ENCODE measurements around the gene HINT3.

DNA sequence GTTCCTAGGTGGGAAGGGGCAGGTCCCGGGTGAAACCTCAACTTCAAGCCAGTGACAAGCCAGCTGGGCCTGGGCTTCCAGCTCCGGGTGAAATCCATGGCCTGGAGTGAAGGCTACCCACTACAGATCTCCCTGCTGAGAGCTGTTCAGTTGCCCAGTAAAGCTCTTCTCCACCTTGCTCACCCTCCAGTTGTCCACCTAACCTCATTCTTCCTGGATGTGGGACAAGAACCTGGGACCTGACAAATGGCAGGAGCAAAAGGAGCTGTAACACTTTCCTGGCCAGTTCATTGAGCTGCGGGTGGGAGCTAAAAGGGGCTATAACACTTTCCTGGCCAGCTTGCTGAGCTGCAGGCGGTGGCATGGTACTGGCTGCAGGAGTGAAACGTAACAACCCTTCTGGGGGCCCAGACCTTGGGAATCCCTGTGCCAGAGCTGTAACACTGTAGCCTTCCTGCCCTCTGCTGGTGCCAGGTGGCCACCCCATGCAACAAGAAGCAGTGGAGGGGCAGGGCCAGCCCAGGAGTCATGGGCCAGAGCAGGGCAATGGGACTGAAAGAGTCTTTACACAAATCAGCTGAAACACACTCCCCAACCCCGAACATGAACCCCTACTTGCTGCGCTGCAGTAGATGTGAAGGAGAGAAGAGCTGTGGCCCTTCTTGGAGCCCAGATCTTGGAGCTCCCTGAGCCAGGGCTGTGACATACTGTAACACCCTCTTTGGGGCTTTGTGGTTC lies 3.6 kb upstream of the HINT3 start:
- no peak for TF ChIP-seq POLR2A (IDR thresholded peaks at IDR 0.05)
- TF ChIP-seq, protein P1, sequence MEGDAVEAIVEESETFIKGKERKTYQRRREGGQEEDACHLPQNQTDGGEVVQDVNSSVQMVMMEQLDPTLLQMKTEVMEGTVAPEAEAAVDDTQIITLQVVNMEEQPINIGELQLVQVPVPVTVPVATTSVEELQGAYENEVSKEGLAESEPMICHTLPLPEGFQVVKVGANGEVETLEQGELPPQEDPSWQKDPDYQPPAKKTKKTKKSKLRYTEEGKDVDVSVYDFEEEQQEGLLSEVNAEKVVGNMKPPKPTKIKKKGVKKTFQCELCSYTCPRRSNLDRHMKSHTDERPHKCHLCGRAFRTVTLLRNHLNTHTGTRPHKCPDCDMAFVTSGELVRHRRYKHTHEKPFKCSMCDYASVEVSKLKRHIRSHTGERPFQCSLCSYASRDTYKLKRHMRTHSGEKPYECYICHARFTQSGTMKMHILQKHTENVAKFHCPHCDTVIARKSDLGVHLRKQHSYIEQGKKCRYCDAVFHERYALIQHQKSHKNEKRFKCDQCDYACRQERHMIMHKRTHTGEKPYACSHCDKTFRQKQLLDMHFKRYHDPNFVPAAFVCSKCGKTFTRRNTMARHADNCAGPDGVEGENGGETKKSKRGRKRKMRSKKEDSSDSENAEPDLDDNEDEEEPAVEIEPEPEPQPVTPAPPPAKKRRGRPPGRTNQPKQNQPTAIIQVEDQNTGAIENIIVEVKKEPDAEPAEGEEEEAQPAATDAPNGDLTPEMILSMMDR (IDR thresholded peaks at IDR 0.05) = no peak
